Stimulated activated CD8-positive, alpha-beta memory T cell treated with anti-CD3 and anti-CD28 coated beads, Interleukin-7, amount 100 ng/mL, for 48 hours (primary cell): ENCODE data around the gene APMAP.

Experiments used
- DNase-seq, 2 donors: peaks; one replicate each; pipeline ENCODE4 v3.0.0-alpha.2; 2020; ENCODE audit warnings: low read depth in 1 of 2; ENCODE audit errors: extremely low read depth in 1 of 2

The APMAP gene

DNA sequence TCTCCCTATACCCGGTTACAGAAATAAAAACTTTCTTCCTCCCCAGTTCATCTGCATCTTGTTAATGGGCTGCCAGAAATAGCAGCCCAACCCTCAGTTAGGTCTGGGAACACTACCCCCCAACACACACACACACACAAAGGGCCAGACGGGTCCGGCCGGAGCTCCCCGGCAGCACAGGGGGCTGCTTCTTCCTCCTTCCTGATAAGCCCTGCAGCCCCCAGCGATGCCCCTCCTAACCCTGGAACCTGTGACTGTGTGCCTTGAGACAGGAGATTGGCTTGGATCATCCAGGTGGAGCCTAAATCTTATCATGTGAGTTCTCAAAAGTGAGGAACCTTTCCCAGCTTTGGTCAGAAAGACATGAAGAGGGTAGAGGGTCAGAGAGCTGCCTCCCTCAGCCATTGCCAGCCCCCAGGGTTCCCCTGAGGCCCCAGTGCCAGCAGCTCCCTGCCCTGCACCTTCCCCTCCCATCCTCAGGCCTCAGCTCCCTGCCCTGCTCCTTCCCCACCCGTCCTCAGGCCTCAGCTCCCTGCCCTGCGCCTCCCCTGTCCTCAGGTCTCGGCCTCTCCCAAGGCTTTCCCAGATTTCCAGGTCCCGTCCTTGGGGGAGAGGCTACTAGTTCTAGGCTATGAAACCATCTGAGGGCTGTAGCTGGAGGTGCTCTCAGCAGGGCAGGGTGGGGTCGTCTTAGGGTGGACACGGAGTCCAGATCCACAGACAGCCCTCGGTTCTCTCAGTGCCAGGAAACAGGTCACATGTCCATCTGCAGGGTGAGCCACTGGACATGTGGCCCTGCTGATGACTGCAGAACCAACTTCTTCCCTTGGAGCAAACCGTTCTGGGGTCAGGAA lies 77.9 kb downstream of the APMAP start:
- no peak for DNase-seq

DNA sequence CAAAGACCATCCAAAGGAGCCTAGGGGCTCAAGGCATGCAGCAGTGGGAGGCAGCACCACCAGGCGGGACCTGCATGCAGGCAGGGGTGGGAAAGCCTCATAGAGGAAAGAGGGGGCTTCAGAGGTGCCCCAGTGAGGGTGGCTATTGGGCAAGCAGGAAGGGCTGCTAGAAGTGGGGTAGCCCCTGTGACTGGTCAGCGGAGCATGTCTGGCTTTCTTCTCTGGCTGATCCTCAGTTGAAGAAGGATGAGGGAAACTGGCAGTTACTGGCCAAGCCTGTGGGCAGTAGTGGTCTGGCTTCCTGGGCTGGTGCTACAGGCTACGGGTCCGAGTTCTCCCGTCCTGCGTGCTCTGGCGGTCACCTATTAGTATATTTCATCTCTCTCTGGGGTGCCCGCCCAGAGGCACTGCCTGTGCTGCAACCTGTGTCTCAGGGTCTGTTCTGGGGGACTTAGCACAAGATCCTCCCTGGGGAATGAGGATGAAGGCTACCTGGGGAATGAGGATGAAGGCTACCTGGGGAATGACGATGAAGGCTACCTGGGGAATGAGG lies 79.4 kb downstream of the APMAP start:
- DNase-seq, result no peak
